ENCODE data around the gene SAFB. TPM values are rescaled to one million over a fixed set of nuclear protein-coding genes. Genes with fewer than 3 reads are reported as not detected.
A peak's percentile ranks its signal among the peaks of the same experiment; 100 is the strongest.
"Not testable (repeated sequence)": the region's sequence is repeated elsewhere in the genome, so short reads cannot be mapped to it uniquely, and the experiment has no call there.

Gene SAFB
- total RNA-seq, 1 donor, result 101 TPM

GRCh38 chr19:5594521-5594950 lies 28.3 kb upstream of the SAFB start:
- DNase-seq (ENCODE audit: low read depth in 2 of 3, low spot score in 2 of 3), result no peak

GRCh38 chr19:5595129-5595528 lies 27.8 kb upstream of the SAFB start:
- DNase-seq (ENCODE audit: low read depth in 2 of 3, low spot score in 2 of 3), result no peak

GRCh38 chr19:5595745-5596144 lies 27.1 kb upstream of the SAFB start:
- DNase-seq (ENCODE audit: low read depth in 2 of 3, low spot score in 2 of 3), result no peak

GRCh38 chr19:5600797-5601196 lies 22.1 kb upstream of the SAFB start:
- DNase-seq (ENCODE audit: low read depth in 2 of 3, low spot score in 2 of 3), result no peak

GRCh38 chr19:5603626-5604025 lies 19.3 kb upstream of the SAFB start:
- DNase-seq (ENCODE audit: low read depth in 2 of 3, low spot score in 2 of 3), result no peak

- DNase-seq (ENCODE audit: low read depth in 2 of 3, low spot score in 2 of 3), result no peak
Measured at GRCh38 chr19:5605362-5605761, 17.5 kb upstream of the SAFB start.

GRCh38 chr19:5607318-5608275 lies 15.3 kb upstream of the SAFB start:
- DNase-seq (ENCODE audit: low read depth in 2 of 3, low spot score in 2 of 3), result no peak

- no peak for DNase-seq (ENCODE audit: low read depth in 2 of 3, low spot score in 2 of 3)
Measured at GRCh38 chr19:5608291-5608690, 14.6 kb upstream of the SAFB start.

GRCh38 chr19:5608766-5609165 lies 14.1 kb upstream of the SAFB start:
- not testable (repeated sequence) for DNase-seq (ENCODE audit: low read depth in 2 of 3, low spot score in 2 of 3)

GRCh38 chr19:5609881-5610448 lies 12.9 kb upstream of the SAFB start:
- no peak for DNase-seq (ENCODE audit: low read depth in 2 of 3, low spot score in 2 of 3)

- DNase-seq (ENCODE audit: low read depth in 2 of 3, low spot score in 2 of 3), result no peak
Measured at GRCh38 chr19:5612891-5613865, 9.7 kb upstream of the SAFB start.

GRCh38 chr19:5615756-5616327 lies 7.0 kb upstream of the SAFB start:
- no peak for DNase-seq (ENCODE audit: low read depth in 2 of 3, low spot score in 2 of 3)

GRCh38 chr19:5617080-5617479 lies 5.8 kb upstream of the SAFB start:
- DNase-seq (ENCODE audit: low read depth in 2 of 3, low spot score in 2 of 3), result no peak

- no peak for DNase-seq (ENCODE audit: low read depth in 2 of 3, low spot score in 2 of 3)
Measured at GRCh38 chr19:5618591-5618990, 4.3 kb upstream of the SAFB start.

- no peak for DNase-seq (ENCODE audit: low read depth in 2 of 3, low spot score in 2 of 3)
Measured at GRCh38 chr19:5619946-5620345, 2.9 kb upstream of the SAFB start.

GRCh38 chr19:5621311-5621944 lies 1.5 kb upstream of the SAFB start:
- DNase-seq (ENCODE audit: low read depth in 2 of 3, low spot score in 2 of 3), result no peak

GRCh38 chr19:5621945-5622464 lies 878 bp upstream of the SAFB start:
- DNase-seq (ENCODE audit: low read depth in 2 of 3, low spot score in 2 of 3), result peak in 2 of 3 donors; percentile 5 to 7

GRCh38 chr19:5623397-5624017 lies 624 bp downstream of the SAFB start:
- peak; percentile 6 to 11 (median 11) for DNase-seq (ENCODE audit: low read depth in 2 of 3, low spot score in 2 of 3)

- DNase-seq (ENCODE audit: low read depth in 2 of 3, low spot score in 2 of 3), result peak in 2 of 3 donors; percentile 31 to 37
Measured at GRCh38 chr19:5624018-5624663, 1.3 kb downstream of the SAFB start.

Data from hematopoietic multipotent progenitor cell (in vitro differentiated cells).